Epithelial cell of esophagus (primary cell): Measurements from ENCODE around the gene CFAP100.

Experiments
- DNase-seq: peaks from one replicate; pipeline ENCODE4 v3.0.0; 2010; ENCODE audit warnings: low read depth
- H3K4me3 ChIP-seq: 2 replicates; pipeline ENCODE4 v1.5.1; 2011; ENCODE audit warnings: mild to moderate bottlenecking, low read length, control low read depth
- CTCF ChIP-seq: IDR thresholded peaks from 2 replicates; pipeline ENCODE4 v1.5.1; 2011; ENCODE audit warnings: low read depth, mild to moderate bottlenecking, low read length, control low read depth, inconsistent platforms; ENCODE audit not compliant: insufficient read depth; ENCODE audit errors: missing control alignments

Gene CFAP100

GRCh38 chr3:126376444-126376843 lies 18.3 kb upstream of the CFAP100 start:
- no peak overlapping the region for H3K4me3 ChIP-seq
- no peak for TF ChIP-seq CTCF
- DNase-seq = no peak

GRCh38 chr3:126377211-126377610 lies 17.5 kb upstream of the CFAP100 start:
- H3K4me3 ChIP-seq = no peak overlapping the region
- no peak for DNase-seq
- no peak for TF ChIP-seq CTCF

- no peak overlapping the region for H3K4me3 ChIP-seq
- TF ChIP-seq CTCF = no peak
- no peak for DNase-seq
Measured at GRCh38 chr3:126378341-126378751, 16.4 kb upstream of the CFAP100 start.

- no peak for TF ChIP-seq CTCF
- DNase-seq = no peak
- H3K4me3 ChIP-seq = no peak overlapping the region
Measured at GRCh38 chr3:126380011-126380768, 14.5 kb upstream of the CFAP100 start.

GRCh38 chr3:126381966-126382365 lies 12.7 kb upstream of the CFAP100 start:
- TF ChIP-seq CTCF = no peak
- DNase-seq = no peak
- no peak overlapping the region for H3K4me3 ChIP-seq

GRCh38 chr3:126389112-126389793 lies 5.5 kb upstream of the CFAP100 start:
- TF ChIP-seq CTCF = peak; percentile 53
- peak; percentile 77 for DNase-seq
- H3K4me3 ChIP-seq = peak overlapping the region; percentile 43
